ENCODE measurements around the gene KCNK15.
A peak's percentile ranks its signal among the peaks of the same experiment; 100 is the strongest.

The KCNK15 gene

GRCh38 chr20:44723391-44723790 is 22.3 kb upstream of the KCNK15 start:
- Mint-ChIP-seq H3K9me3 (no peaks in the 10 kb centered on the region), H3K36me3 (ENCODE audit: low read depth) (no peaks in the 10 kb centered on the region), H3K27ac (no peak overlapping the region), H3K4me1 (ENCODE audit: low read depth) (peaks cover 1% of the 10 kb centered on the region), H3K4me3 (no peak overlapping the region), H3K27me3 (ENCODE audit: low read depth) (no peaks in the 10 kb centered on the region)

- no peak overlapping the region for H3K4me3 Mint-ChIP-seq
- H3K36me3 Mint-ChIP-seq (ENCODE audit: low read depth) = no peaks in the 10 kb centered on the region
- no peak overlapping the region for H3K27ac Mint-ChIP-seq
- H3K9me3 Mint-ChIP-seq = no peaks in the 10 kb centered on the region
- H3K4me1 Mint-ChIP-seq (ENCODE audit: low read depth) = peaks cover 1% of the 10 kb centered on the region
- no peaks in the 10 kb centered on the region for H3K27me3 Mint-ChIP-seq (ENCODE audit: low read depth)
These were observed 21.8 kb upstream of the KCNK15 start for GRCh38 chr20:44723798-44724362.

GRCh38 chr20:44724423-44725091 is 21.1 kb upstream of the KCNK15 start:
- Mint-ChIP-seq H3K4me1 (ENCODE audit: low read depth) (peaks cover 1% of the 10 kb centered on the region), H3K27me3 (ENCODE audit: low read depth) (no peaks in the 10 kb centered on the region), H3K36me3 (ENCODE audit: low read depth) (no peaks in the 10 kb centered on the region), H3K9me3 (no peaks in the 10 kb centered on the region), H3K4me3 (no peak overlapping the region), H3K27ac (no peak overlapping the region)

- H3K9me3 Mint-ChIP-seq = no peaks in the 10 kb centered on the region
- H3K27ac Mint-ChIP-seq = no peak overlapping the region
- H3K4me3 Mint-ChIP-seq = no peak overlapping the region
- no peaks in the 10 kb centered on the region for H3K27me3 Mint-ChIP-seq (ENCODE audit: low read depth)
- peaks cover 1% of the 10 kb centered on the region for H3K4me1 Mint-ChIP-seq (ENCODE audit: low read depth)
- no peaks in the 10 kb centered on the region for H3K36me3 Mint-ChIP-seq (ENCODE audit: low read depth)
These were observed 19.8 kb upstream of the KCNK15 start for GRCh38 chr20:44725837-44726236.

GRCh38 chr20:44727039-44727438 is 18.6 kb upstream of the KCNK15 start:
- H3K4me1 Mint-ChIP-seq (ENCODE audit: low read depth) = peaks cover 2% of the 10 kb centered on the region
- H3K9me3 Mint-ChIP-seq = no peaks in the 10 kb centered on the region
- no peaks in the 10 kb centered on the region for H3K27me3 Mint-ChIP-seq (ENCODE audit: low read depth)
- no peaks in the 10 kb centered on the region for H3K36me3 Mint-ChIP-seq (ENCODE audit: low read depth)
- H3K4me3 Mint-ChIP-seq = no peak overlapping the region
- H3K27ac Mint-ChIP-seq = no peak overlapping the region

GRCh38 chr20:44727651-44728050 is 18.0 kb upstream of the KCNK15 start:
- no peaks in the 10 kb centered on the region for H3K9me3 Mint-ChIP-seq
- no peak overlapping the region for H3K4me3 Mint-ChIP-seq
- H3K27ac Mint-ChIP-seq = no peak overlapping the region
- H3K27me3 Mint-ChIP-seq (ENCODE audit: low read depth) = no peaks in the 10 kb centered on the region
- H3K36me3 Mint-ChIP-seq (ENCODE audit: low read depth) = no peaks in the 10 kb centered on the region
- H3K4me1 Mint-ChIP-seq (ENCODE audit: low read depth) = peaks cover 7% of the 10 kb centered on the region

- Mint-ChIP-seq H3K9me3 (no peaks in the 10 kb centered on the region), H3K4me3 (no peak overlapping the region), H3K36me3 (ENCODE audit: low read depth) (no peaks in the 10 kb centered on the region), H3K4me1 (ENCODE audit: low read depth) (peaks cover 9% of the 10 kb centered on the region), H3K27ac (no peak overlapping the region), H3K27me3 (ENCODE audit: low read depth) (no peaks in the 10 kb centered on the region)
These were observed 16.7 kb upstream of the KCNK15 start for GRCh38 chr20:44728801-44729443.

- Mint-ChIP-seq H3K9me3 (no peaks in the 10 kb centered on the region), H3K27me3 (ENCODE audit: low read depth) (no peaks in the 10 kb centered on the region), H3K36me3 (ENCODE audit: low read depth) (no peaks in the 10 kb centered on the region), H3K4me1 (ENCODE audit: low read depth) (peaks cover 9% of the 10 kb centered on the region), H3K4me3 (no peak overlapping the region), H3K27ac (no peak overlapping the region)
These were observed 15.2 kb upstream of the KCNK15 start for GRCh38 chr20:44730441-44730840.

- H3K9me3 Mint-ChIP-seq = peaks cover 4% of the 10 kb centered on the region
- H3K36me3 Mint-ChIP-seq (ENCODE audit: low read depth) = peaks cover 1% of the 10 kb centered on the region
- H3K27me3 Mint-ChIP-seq (ENCODE audit: low read depth) = no peaks in the 10 kb centered on the region
- no peak overlapping the region for H3K27ac Mint-ChIP-seq
- peaks cover 15% of the 10 kb centered on the region for H3K4me1 Mint-ChIP-seq (ENCODE audit: low read depth)
- no peak overlapping the region for H3K4me3 Mint-ChIP-seq
These were observed 14.0 kb upstream of the KCNK15 start for GRCh38 chr20:44731657-44732056.

- H3K27me3 Mint-ChIP-seq (ENCODE audit: low read depth) = no peaks in the 10 kb centered on the region
- H3K4me3 Mint-ChIP-seq = no peak overlapping the region
- H3K4me1 Mint-ChIP-seq (ENCODE audit: low read depth) = peaks cover 20% of the 10 kb centered on the region
- peaks cover 5% of the 10 kb centered on the region for H3K36me3 Mint-ChIP-seq (ENCODE audit: low read depth)
- H3K27ac Mint-ChIP-seq = no peak overlapping the region
- H3K9me3 Mint-ChIP-seq = peaks cover 8% of the 10 kb centered on the region
These were observed 13.3 kb upstream of the KCNK15 start for GRCh38 chr20:44732327-44732726.

- H3K9me3 Mint-ChIP-seq = peaks cover 11% of the 10 kb centered on the region
- H3K4me3 Mint-ChIP-seq = no peak overlapping the region
- peaks cover 24% of the 10 kb centered on the region for H3K4me1 Mint-ChIP-seq (ENCODE audit: low read depth)
- H3K36me3 Mint-ChIP-seq (ENCODE audit: low read depth) = peaks cover 9% of the 10 kb centered on the region
- H3K27me3 Mint-ChIP-seq (ENCODE audit: low read depth) = no peaks in the 10 kb centered on the region
- no peak overlapping the region for H3K27ac Mint-ChIP-seq
These were observed 12.2 kb upstream of the KCNK15 start for GRCh38 chr20:44733341-44734069.

- Mint-ChIP-seq H3K36me3 (ENCODE audit: low read depth) (peaks cover 13% of the 10 kb centered on the region), H3K27ac (no peak overlapping the region), H3K9me3 (peaks cover 11% of the 10 kb centered on the region), H3K4me3 (no peak overlapping the region), H3K27me3 (ENCODE audit: low read depth) (no peaks in the 10 kb centered on the region), H3K4me1 (ENCODE audit: low read depth) (peaks cover 28% of the 10 kb centered on the region)
These were observed 10.7 kb upstream of the KCNK15 start for GRCh38 chr20:44734938-44735337.

GRCh38 chr20:44735816-44736169 is 9.9 kb upstream of the KCNK15 start:
- peak overlapping the region; percentile 50 for H3K4me3 Mint-ChIP-seq

GRCh38 chr20:44736170-44737021 is 9.3 kb upstream of the KCNK15 start:
- peaks cover 28% of the 10 kb centered on the region for H3K4me1 Mint-ChIP-seq (ENCODE audit: low read depth)
- peaks cover 11% of the 10 kb centered on the region for H3K9me3 Mint-ChIP-seq
- no peak overlapping the region for H3K27ac Mint-ChIP-seq
- peaks cover 13% of the 10 kb centered on the region for H3K36me3 Mint-ChIP-seq (ENCODE audit: low read depth)
- peak overlapping the region; percentile 50 for H3K4me3 Mint-ChIP-seq
- H3K27me3 Mint-ChIP-seq (ENCODE audit: low read depth) = no peaks in the 10 kb centered on the region

More at GRCh38 chr20:44735816-44736169, 9.9 kb upstream of the KCNK15 start:
- H3K27ac Mint-ChIP-seq = no peak overlapping the region
- H3K4me1 Mint-ChIP-seq (ENCODE audit: low read depth) = peaks cover 28% of the 10 kb centered on the region
- no peaks in the 10 kb centered on the region for H3K27me3 Mint-ChIP-seq (ENCODE audit: low read depth)
- peaks cover 11% of the 10 kb centered on the region for H3K9me3 Mint-ChIP-seq
- peaks cover 13% of the 10 kb centered on the region for H3K36me3 Mint-ChIP-seq (ENCODE audit: low read depth)
